DMS79 (cell line): ENCODE data around the gene GREM1.

Experiments used
- DNase-seq: peaks from one replicate; lab custom pipeline; 2025; lab: John Stamatoyannopoulos, UW

Gene GREM1

GRCh38 chr15:32694222-32694983 lies 23.4 kb upstream of the GREM1 start:
- no peak for DNase-seq

GRCh38 chr15:32698773-32699390 lies 18.9 kb upstream of the GREM1 start:
- DNase-seq, result no peak

GRCh38 chr15:32700501-32701150 lies 17.2 kb upstream of the GREM1 start:
- DNase-seq, result no peak

GRCh38 chr15:32701863-32702262 lies 15.9 kb upstream of the GREM1 start:
- no peak for DNase-seq

- no peak for DNase-seq
Observed at GRCh38 chr15:32704395-32704981, 13.3 kb upstream of the GREM1 start.

GRCh38 chr15:32705446-32705845 lies 12.4 kb upstream of the GREM1 start:
- no peak for DNase-seq

GRCh38 chr15:32706704-32707103 lies 11.1 kb upstream of the GREM1 start:
- no peak for DNase-seq

- no peak for DNase-seq
Observed at GRCh38 chr15:32707436-32707835, 10.4 kb upstream of the GREM1 start.

- no peak for DNase-seq
Observed at GRCh38 chr15:32709295-32710033, 8.3 kb upstream of the GREM1 start.

GRCh38 chr15:32715276-32715675 lies 2.5 kb upstream of the GREM1 start:
- no peak for DNase-seq

GRCh38 chr15:32716216-32716914 lies 1.4 kb upstream of the GREM1 start:
- no peak for DNase-seq

GRCh38 chr15:32716915-32717425 lies 834 bp upstream of the GREM1 start:
- DNase-seq, result no peak

- DNase-seq, result no peak
Observed at GRCh38 chr15:32718227-32718820, 520 bp downstream of the GREM1 start.

GRCh38 chr15:32718821-32719716 lies 1.3 kb downstream of the GREM1 start:
- no peak for DNase-seq

GRCh38 chr15:32721596-32721995 lies 3.8 kb downstream of the GREM1 start:
- DNase-seq, result no peak

- DNase-seq, result no peak
Observed at GRCh38 chr15:32722136-32722535, 4.3 kb downstream of the GREM1 start.

GRCh38 chr15:32723171-32723948 lies 5.6 kb downstream of the GREM1 start:
- DNase-seq, result no peak

- DNase-seq, result no peak
Observed at GRCh38 chr15:32729700-32730395, 12.0 kb downstream of the GREM1 start.
